ENCODE results near the gene CFTR.

CFTR gene

DNA sequence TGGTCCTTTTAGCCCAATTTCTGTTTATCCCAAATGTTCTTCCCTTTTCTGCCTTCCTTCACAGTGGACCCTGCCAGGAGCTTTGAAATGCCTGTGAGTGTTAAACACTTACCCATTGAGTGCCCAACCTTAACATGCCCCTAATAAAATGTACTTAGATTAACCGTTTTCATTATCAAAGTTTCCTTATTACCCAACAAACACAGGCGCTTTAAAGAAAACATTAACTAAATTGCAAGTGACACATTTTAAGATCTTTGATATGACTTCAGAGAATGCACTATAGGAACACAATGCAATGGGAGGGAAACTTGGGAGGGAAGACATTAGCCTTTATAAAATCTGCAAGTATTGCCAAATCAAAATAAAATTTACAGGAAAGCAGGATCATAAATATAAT, 177.0 kb downstream of the CFTR start:
- DNase-seq, result no peak

DNA sequence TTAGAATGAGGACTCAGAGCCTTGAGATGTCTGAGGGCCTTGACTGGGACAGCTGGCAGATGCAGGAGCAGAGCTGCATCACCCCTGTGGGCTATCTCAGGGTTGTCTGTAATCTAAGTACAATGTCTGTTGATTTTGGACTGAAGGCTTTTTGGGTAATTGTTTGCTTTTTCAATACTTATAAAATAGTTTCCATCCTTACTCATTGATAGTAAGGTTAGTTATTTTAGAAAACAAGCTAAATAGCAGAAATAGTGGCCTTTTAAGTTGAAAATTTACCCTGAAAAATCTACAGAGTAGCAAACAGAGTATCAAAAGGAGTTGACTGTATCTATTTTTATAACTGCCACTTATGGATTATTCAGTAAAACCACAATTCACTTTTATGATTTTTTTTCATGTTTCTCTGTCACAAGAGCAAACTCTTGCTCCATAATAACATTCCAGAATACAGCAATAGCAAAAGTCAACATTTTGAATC, 179.7 kb downstream of the CFTR start:
- no peak for DNase-seq

DNA sequence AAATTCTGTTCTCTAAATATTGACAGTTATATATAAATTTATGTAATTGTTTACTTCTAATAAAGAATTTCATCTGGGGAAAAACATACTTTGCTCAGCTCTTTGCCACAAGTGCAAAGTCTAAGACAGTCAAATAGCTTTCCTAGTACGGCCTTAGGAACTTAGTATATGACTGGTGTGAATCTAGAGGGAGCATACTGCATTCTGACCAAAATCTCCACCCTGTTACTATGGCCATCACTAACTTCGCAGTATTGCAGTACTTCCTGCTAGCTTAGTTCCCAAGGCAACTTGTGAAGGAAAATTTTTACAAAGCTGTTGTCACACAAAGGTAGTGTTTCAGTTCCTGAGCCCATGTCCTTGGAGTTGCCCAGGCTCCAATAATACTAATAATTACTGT, 181.5 kb downstream of the CFTR start:
- DNase-seq, result no peak

DNA sequence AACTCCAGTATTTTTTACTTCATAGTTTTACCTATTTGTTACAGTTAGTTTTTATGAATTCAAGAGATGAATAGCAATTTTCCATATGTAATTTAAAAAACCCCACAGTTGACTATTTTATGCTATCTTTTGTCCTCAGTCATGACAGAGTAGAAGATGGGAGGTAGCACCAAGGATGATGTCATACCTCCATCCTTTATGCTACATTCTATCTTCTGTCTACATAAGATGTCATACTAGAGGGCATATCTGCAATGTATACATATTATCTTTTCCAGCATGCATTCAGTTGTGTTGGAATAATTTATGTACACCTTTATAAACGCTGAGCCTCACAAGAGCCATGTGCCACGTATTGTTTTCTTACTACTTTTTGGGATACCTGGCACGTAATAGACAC, 184.2 kb downstream of the CFTR start:
- no peak for DNase-seq

GRCh38 chr7:117665368-117665767, 185.5 kb downstream of the CFTR start:
- DNase-seq, result no peak

DNA sequence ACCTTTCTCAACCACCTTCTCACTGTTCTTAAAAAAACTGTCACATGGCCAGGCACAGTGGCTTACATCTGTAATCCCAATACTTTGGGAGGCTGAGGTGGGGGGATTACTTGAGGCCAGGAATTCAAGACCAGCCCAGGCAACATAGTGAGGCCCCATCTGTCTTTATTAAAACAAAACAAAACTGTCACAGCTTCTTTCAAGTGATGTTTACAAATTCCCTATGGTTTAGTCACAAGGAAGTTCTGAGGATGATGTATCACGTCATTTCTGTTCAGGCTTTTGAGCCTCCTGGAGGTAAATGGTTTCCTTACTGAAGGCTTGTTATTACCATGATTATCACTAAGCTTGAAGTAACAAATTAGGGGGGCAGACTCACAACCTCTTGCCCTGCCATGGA, 186.2 kb downstream of the CFTR start:
- no peak for DNase-seq

- no peak for DNase-seq
These were observed 186.9 kb downstream of the CFTR start for GRCh38 chr7:117666689-117667088.

DNA sequence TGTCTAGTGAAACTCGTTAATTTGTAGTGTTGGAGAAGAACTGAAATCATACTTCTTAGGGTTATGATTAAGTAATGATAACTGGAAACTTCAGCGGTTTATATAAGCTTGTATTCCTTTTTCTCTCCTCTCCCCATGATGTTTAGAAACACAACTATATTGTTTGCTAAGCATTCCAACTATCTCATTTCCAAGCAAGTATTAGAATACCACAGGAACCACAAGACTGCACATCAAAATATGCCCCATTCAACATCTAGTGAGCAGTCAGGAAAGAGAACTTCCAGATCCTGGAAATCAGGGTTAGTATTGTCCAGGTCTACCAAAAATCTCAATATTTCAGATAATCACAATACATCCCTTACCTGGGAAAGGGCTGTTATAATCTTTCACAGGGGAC, 187.6 kb downstream of the CFTR start:
- DNase-seq, result no peak

DNA sequence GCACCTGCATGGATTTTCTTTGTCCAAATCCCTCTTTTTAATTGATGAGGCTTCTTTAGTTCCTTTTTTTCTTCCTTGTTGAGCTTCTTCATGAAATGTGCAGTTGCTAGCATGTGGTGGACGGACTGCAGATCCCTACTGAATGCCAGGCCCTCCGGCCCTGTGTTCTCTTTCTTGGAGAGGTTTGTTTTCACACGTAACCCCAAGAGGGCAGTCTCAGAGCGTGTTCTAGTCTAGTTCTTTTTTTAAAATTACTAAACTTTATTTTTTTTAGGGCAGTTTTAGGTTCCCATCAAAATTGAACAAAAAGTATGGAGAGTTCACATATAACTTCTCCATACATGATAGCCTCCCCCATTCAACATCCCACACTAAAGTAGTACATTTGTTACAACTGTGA, 190.0 kb downstream of the CFTR start:
- DNase-seq, result no peak

- DNase-seq, result no peak
These were observed 192.6 kb downstream of the CFTR start for GRCh38 chr7:117672453-117672852.

DNA sequence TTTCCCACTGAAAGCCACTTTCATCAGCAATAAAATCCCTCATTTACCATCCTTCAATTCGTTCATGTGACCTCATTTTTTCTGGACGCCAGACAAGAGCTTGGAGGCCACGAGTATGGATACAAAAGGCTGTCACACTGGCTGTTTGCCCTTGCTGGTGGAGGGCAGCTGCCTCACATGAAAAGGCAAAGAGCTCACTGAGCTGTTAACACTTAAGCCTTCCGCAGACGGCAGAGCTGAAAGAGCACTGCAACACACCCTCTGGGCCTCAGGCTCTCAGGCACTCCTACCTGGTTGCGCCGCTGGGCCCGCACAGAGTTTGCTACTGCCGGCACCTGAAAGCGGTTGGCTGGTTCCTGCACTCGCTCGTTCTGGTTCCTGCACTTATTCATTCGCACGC, 193.5 kb downstream of the CFTR start:
- DNase-seq, result no peak

DNA sequence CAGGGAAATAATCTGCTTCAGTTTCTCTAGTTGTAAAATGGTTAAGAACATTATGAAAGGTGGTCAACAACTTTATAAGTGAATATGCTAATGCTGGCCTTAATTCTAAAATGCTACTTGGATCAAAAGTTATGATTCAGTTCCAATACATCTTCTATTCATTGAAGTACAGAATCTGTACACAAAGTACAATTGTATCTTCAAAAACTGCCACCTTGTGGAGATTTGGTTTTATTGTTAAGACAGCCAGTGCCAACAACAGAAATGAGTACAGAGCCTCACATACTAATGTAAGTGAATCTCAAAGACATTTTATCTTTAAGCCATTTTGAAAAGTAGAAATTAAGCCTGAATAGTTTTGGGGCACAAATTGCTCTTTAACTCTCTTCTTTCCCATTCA, 194.0 kb downstream of the CFTR start:
- DNase-seq, result no peak

DNA sequence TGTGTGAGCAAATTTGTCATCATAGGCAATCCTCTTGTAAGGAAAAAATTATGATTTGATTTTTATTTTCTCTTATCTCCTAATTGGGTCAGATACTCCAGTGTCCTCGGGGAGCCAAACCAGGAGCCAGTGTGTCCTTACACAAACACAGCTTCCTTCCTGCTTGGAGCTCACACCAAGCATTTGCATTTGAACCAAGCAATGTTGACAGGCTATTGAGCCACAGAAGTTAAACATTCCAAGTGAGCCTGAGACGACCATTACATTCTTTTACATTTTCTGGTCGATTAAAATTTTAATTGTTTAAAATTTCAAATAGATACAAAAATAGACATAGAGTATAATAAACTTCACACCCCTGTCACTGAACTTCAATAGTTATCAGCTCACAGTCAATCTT, 194.8 kb downstream of the CFTR start:
- DNase-seq, result no peak

- no peak for DNase-seq
These were observed 195.9 kb downstream of the CFTR start for GRCh38 chr7:117675497-117676435.

DNA sequence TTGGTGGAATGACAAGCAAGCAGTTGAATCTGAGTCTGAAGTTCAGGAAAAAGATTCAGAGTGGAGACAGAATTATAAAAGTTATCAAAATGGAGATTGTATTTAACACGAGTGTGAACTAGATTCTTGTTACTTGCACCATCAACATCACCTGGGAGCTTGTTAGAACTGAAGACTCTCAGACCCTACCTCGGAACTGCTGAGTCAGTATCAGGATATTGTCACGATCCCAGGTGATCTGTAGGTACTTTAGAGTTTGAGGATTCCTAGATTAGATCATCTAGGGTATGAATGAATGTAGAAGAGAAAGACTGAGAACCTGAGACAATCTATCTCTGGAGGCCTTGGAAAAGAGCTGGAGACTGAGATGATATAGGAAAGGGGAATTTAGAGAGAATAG, 199.3 kb downstream of the CFTR start:
- no peak for DNase-seq

- DNase-seq, result no peak
These were observed 203.0 kb downstream of the CFTR start for GRCh38 chr7:117682681-117683385.

DNA sequence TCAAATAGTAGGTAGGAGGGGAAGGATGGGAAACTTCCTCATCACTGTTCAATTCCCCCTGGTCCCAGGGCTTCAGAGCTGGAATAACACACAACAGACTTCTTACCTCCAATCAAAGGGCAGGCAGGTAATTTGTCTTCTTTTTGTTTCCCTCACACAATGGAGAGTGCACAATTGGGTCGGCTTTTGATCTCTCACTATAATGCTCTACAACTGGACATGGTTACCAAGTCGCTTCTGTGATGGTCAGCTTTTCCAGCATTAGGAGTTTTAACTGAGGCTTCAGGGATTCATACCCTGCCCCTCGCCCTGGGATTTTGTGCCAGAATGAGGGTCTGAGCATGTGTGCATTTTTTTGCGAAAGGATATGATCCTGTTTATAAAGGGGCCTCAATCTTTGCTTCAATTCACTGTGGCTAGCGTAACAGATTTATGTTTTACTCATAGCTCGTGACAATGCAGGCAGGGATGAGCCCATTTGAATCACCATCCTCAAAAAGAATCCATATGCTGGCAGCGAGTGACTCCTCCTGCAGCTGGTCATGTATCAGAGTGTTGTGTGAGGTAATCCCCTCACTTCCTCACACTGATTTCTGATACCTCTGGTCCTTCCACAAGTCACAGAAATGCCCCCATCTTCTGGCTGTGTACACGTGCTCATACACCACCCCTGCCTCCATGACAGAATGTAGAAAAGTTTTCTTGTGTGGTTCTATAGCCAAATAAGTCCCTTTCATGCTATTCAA, 203.8 kb downstream of the CFTR start:
- DNase-seq, result no peak

DNA sequence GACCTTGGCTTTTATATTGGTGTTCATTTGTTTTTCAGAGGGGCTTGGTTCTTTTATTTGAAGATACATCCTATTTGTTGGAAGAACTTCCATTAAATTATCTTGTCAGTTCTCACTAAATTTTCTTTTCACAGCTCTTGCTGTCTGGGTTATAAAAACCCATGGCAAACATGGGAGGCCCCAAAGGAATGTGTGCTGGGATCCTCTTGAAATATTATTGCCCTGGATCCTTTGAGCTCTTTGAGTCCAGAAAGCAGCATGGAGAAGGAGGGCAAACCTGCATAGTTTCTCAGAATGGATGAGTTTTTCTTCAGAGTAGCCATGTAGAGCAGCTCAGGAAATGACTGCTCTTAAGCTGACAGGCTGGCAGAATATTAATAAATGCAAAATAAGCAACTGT, 206.0 kb downstream of the CFTR start:
- DNase-seq, result no peak

- DNase-seq, result no peak
These were observed 206.6 kb downstream of the CFTR start for GRCh38 chr7:117686311-117686935.

- no peak for DNase-seq
These were observed 208.3 kb downstream of the CFTR start for GRCh38 chr7:117688126-117688525.

DNA sequence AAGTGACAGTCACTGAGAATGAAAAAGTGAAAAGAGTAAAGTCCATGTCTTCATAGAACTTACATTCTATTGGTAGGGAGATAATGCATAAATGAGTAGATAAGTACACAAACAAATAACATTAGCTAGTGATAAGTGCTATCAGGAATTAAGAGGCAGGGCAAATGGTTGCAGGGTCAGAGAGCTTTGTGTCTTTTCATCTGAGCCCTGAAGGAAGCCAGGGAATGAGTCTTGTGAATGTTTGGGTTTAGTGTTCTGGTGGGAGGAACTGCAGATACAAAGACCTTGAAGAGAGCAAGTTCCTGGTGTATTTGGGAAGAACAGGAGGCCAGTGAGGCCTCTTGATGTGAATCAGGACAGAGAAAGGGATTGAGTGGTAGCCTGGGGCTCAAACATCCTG, 209.6 kb downstream of the CFTR start:
- no peak for DNase-seq

- DNase-seq, result no peak
These were observed 210.3 kb downstream of the CFTR start for GRCh38 chr7:117690147-117690546.

DNA sequence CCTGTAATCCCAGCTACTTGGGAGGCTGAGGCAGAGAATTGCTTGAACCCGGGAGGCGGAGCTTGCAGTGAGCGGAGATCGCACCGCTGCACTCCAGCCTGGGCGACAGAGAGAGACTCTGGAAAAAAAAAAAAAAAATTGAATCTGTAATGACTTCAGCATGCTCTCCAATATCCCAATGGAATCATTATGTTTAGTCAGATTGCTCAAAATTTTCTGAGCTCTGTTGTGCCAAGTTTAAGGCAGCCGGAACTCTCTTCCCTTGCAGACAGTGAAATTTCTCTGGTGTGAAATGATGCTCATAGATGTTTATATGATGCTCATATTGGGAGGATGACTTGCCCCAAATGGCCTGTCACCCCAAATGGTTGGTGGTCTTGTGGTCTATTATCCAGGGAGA, 212.5 kb downstream of the CFTR start:
- no peak for DNase-seq

Measured in stimulated activated CD8-positive, alpha-beta memory T cell treated with anti-CD3 and anti-CD28 coated beads, Interleukin-4, amount 100 ng/mL, for 48 hours (primary cell).